H1 (cell line): ENCODE measurements around the gene GPSM3. TPM values are rescaled to one million over a fixed set of nuclear protein-coding genes. Genes with fewer than 3 reads are reported as not detected.

ENCODE experiments used
- CTCF ChIA-PET: fragments of 300-600 bp; sonication (Branson Sonifier 250); formaldehyde crosslinking; loops from one replicate; lab custom pipeline; 2021; ENCODE audit not compliant: partially characterized antibody; lab: Charles Lee
- POLR2A ChIA-PET: fragments of 300-600 bp; sonication (Branson Sonifier 250); formaldehyde crosslinking; loops from one replicate; lab custom pipeline; 2021; ENCODE audit warnings: inconsistent platforms; ENCODE audit not compliant: partially characterized antibody; lab: Charles Lee
- DNase-seq, 2 experiments: peaks; one replicate each; pipeline versions ENCODE4 v3.0.0 to v3.0.0-alpha.2; 2010 to 2022; ENCODE audit warnings: low spot score in 2 of 2, low read depth in 1 of 2, mixed read lengths in 1 of 2
- FAIRE-seq: peaks from 2 replicates; lab custom pipeline; 2011; peaks lifted over from hg19 to GRCh38; lab: Jason Lieb, UNC
- H2AFZ ChIP-seq: 2 replicates; pipeline ENCODE4 v1.8.1; 2012; ENCODE audit warnings: low read length, inconsistent platforms
- H2AK5ac ChIP-seq: 2 replicates; pipeline ENCODE4 v1.6.1; 2013; ENCODE audit warnings: low read depth, low read length
- H2BK120ac ChIP-seq: replicated peaks from 2 replicates; pipeline ENCODE3; 2013; ENCODE audit warnings: low read depth, low read length, inconsistent platforms
- H2BK12ac ChIP-seq: 2 replicates; pipeline ENCODE4 v1.6.1; 2013; ENCODE audit warnings: low read depth, low read length
- H2BK15ac ChIP-seq: 2 replicates; pipeline ENCODE4 v1.6.1; 2013; ENCODE audit warnings: low read length
- H2BK20ac ChIP-seq: 2 replicates; pipeline ENCODE4 v1.6.1; 2013; ENCODE audit warnings: low read length
- H2BK5ac ChIP-seq: 2 replicates; pipeline ENCODE4 v1.6.1; 2013; ENCODE audit warnings: low read depth, low read length
- H3K14ac ChIP-seq: 2 replicates; pipeline ENCODE4 v1.6.1; 2013; ENCODE audit warnings: inconsistent platforms; ENCODE audit not compliant: insufficient read length
- H3K18ac ChIP-seq: 2 replicates; pipeline ENCODE4 v1.6.1; 2013; ENCODE audit warnings: low read length; ENCODE audit errors: extremely low read depth
- H3K23ac ChIP-seq: 2 replicates; pipeline ENCODE4 v1.6.1; 2013; ENCODE audit warnings: inconsistent platforms; ENCODE audit not compliant: insufficient read length
- H3K23me2 ChIP-seq: 2 replicates; pipeline ENCODE4 v1.6.1; 2013; ENCODE audit warnings: low read depth, low read length
- H3K27ac ChIP-seq: 2 replicates; pipeline ENCODE4 v1.6.1; 2011; ENCODE audit warnings: low read depth, low read length, inconsistent platforms
- H3K27me3 ChIP-seq, 4 experiments: replicated peaks in 1 of 4; 1 replicate in 1 of 4; 2 replicates in 3 of 4; pipeline versions ENCODE4 v1.6.1 to v1.8.1; 2011 to 2013; ENCODE audit warnings: low read length in 3 of 4, mild to moderate bottlenecking in 3 of 4, inconsistent platforms in 2 of 4, mixed read lengths in 2 of 4, moderate library complexity in 1 of 4; ENCODE audit not compliant: control insufficient read depth in 3 of 4, insufficient read depth in 3 of 4; ENCODE audit errors: extremely low read depth in 1 of 4
- H3K36me3 ChIP-seq, 4 experiments: 2 replicates each; pipeline versions ENCODE4 v1.6.1 to v1.8.1; 2011 to 2013; ENCODE audit warnings: mild to moderate bottlenecking in 4 of 4, low read length in 3 of 4, moderate library complexity in 2 of 4, control low read depth in 1 of 4, inconsistent platforms in 1 of 4; ENCODE audit not compliant: insufficient read depth in 4 of 4, control insufficient read depth in 2 of 4
- H3K4ac ChIP-seq: replicated peaks from 2 replicates; pipeline ENCODE3; 2013; ENCODE audit warnings: low read length, low read depth, mixed read lengths, inconsistent platforms; ENCODE audit not compliant: insufficient read length
- H3K4me1 ChIP-seq, 4 experiments: replicated peaks in 1 of 4; 1 replicate in 1 of 4; 2 replicates in 3 of 4; pipeline versions ENCODE4 v1.6.1 to v1.8.1; 2011 to 2013; ENCODE audit warnings: low read length in 3 of 4, inconsistent platforms in 2 of 4, mixed read lengths in 1 of 4; ENCODE audit not compliant: insufficient read depth in 4 of 4, control insufficient read depth in 3 of 4
- H3K4me2 ChIP-seq, 2 experiments: 2 replicates each; pipeline versions ENCODE4 v1.6.1 to v1.8.1; 2011 to 2013; ENCODE audit warnings: low read depth in 2 of 2, low read length in 2 of 2, control low read depth in 1 of 2, inconsistent platforms in 1 of 2, mild to moderate bottlenecking in 1 of 2; ENCODE audit not compliant: insufficient read depth in 1 of 2
- H3K4me3 ChIP-seq, 4 experiments: fragments of 200-600, 300-600 bp in 1 of 4; sonication (generic), shearing (Covaris generic), sonication (Bioruptor Twin) in 1 of 4; 2 replicates each; pipeline versions ENCODE4 v1.5.1 to v1.8.1; 2011 to 2016; ENCODE audit warnings: low read length in 4 of 4, low read depth in 3 of 4, control low read depth in 2 of 4, inconsistent platforms in 2 of 4, mild to moderate bottlenecking in 2 of 4, mixed read lengths in 1 of 4, moderate library complexity in 1 of 4; ENCODE audit not compliant: insufficient read depth in 2 of 4; ENCODE audit errors: extremely low read depth in 1 of 4
- H3K56ac ChIP-seq: replicated peaks from 2 replicates; pipeline ENCODE3; 2013; ENCODE audit warnings: low read depth, mild to moderate bottlenecking, mixed read lengths, low read length, inconsistent platforms; ENCODE audit not compliant: insufficient read length
- H3K79me1 ChIP-seq: 2 replicates; pipeline ENCODE4 v1.6.1; 2013; ENCODE audit warnings: low read depth, low read length, control low read depth
- H3K79me2 ChIP-seq, 2 experiments: 2 replicates each; pipeline versions ENCODE4 v1.6.1 to v1.8.1; 2012 to 2013; ENCODE audit warnings: low read length in 2 of 2, mild to moderate bottlenecking in 2 of 2, inconsistent platforms in 1 of 2; ENCODE audit not compliant: insufficient read depth in 2 of 2, control insufficient read depth in 1 of 2
- H3K9ac ChIP-seq, 4 experiments: replicated peaks in 1 of 4; 1 replicate in 1 of 4; 2 replicates in 3 of 4; pipeline versions ENCODE4 v1.6.1 to v1.8.1; 2011 to 2013; ENCODE audit warnings: low read depth in 3 of 4, low read length in 3 of 4, control low read depth in 2 of 4, mild to moderate bottlenecking in 2 of 4, moderate library complexity in 2 of 4, inconsistent platforms in 1 of 4; ENCODE audit errors: extremely low read depth in 1 of 4
- H3K9me3 ChIP-seq, 2 experiments: 2 replicates each; pipeline versions ENCODE4 v1.6.1 to v1.8.1; 2012 to 2013; ENCODE audit warnings: mild to moderate bottlenecking in 2 of 2, moderate library complexity in 2 of 2, control low read depth in 1 of 2, inconsistent platforms in 1 of 2, low read depth in 1 of 2, low read length in 1 of 2, mixed read lengths in 1 of 2; ENCODE audit not compliant: insufficient read depth in 2 of 2
- H4K20me1 ChIP-seq, 2 experiments: replicated peaks in 1 of 2; 2 replicates each; pipeline versions ENCODE3 to v1.8.1; 2011 to 2013; ENCODE audit warnings: inconsistent platforms in 2 of 2, low read length in 2 of 2, mild to moderate bottlenecking in 1 of 2; ENCODE audit not compliant: insufficient read depth in 2 of 2, control insufficient read depth in 1 of 2
- H4K5ac ChIP-seq: 2 replicates; pipeline ENCODE4 v1.6.1; 2013; ENCODE audit warnings: low read length, low read depth, mixed read lengths, inconsistent platforms; ENCODE audit not compliant: insufficient read length
- H4K8ac ChIP-seq: 2 replicates; pipeline ENCODE4 v1.8.0; 2013; ENCODE audit warnings: mild to moderate bottlenecking, moderate library complexity, low read length, inconsistent platforms; ENCODE audit not compliant: insufficient read depth; ENCODE audit errors: extremely low read depth
- H4K91ac ChIP-seq: replicated peaks from 2 replicates; pipeline ENCODE3; 2013; ENCODE audit warnings: low read length, mixed read lengths, inconsistent platforms; ENCODE audit not compliant: insufficient read length
- POU5F1 ChIP-seq: IDR thresholded peaks from 2 replicates; pipeline ENCODE4 v1.6.1; 2011; ENCODE audit warnings: low read depth, mild to moderate bottlenecking, low read length, moderate library complexity
- WGBS, 2 experiments: shearing (Covaris generic) in 1 of 2; methylation state at CpG; one replicate each; pipeline versions ENCODE4 v1.1.6 to v1.1.7; 2013 to 2015; ENCODE audit warnings: low lambda C conversion rate in 2 of 2, mixed read lengths in 2 of 2, inconsistent platforms in 1 of 2, low coverage in 1 of 2, missing lambda C conversion rate in 1 of 2; ENCODE audit not compliant: insufficient replicate concordance in 2 of 2, insufficient coverage in 1 of 2, insufficient read length in 1 of 2; ENCODE audit errors: extremely low coverage in 1 of 2, missing lambda C conversion rate in 1 of 2; 5-methylcytosine and 5-hydroxymethylcytosine counted together
- polyA plus RNA-seq, 7 experiments: library from polyadenylated mRNA; depleted of rRNA in 3 of 7; stranded (reverse) in 5 of 7; unstranded in 2 of 7; fragments of >200 nt in 5 of 7; fragments of 200-250 nt in 2 of 7; gene quantifications; 1 replicate in 5 of 7; 2 replicates in 1 of 7; 4 replicates in 1 of 7; pipeline versions ENCODE4 v1.2.1 to v1.2.3, GENCODE V29; 2011 to 2013; ENCODE audit warnings: missing spikeins in 2 of 7, mixed read lengths in 2 of 7
- total RNA-seq: library from RNA; stranded (reverse); fragmentation: NEBNext Ultra II Directional; extraction: Animal tissue kit (Norgen Biotek cat#: 25700); gene quantifications from 2 replicates; pipeline ENCODE4 v1.2.1, GENCODE V29; 2021

Gene GPSM3
- total and polyA plus RNA-seq, 2 of the 8 experiments (the other 6 are each of a cell fraction or from before 2014, with no cell fraction given) = 6.6 to 9.8 TPM

GRCh38 chr6:32175322-32175710 is 17.1 kb downstream of the GPSM3 start:
- FAIRE-seq = no peak
- peaks cover 6 to 7% of the 10 kb centered on the region in 2 experiments for H4K20me1 ChIP-seq
- H4K91ac ChIP-seq = peak overlapping the region; percentile 48
- H4K5ac ChIP-seq = no peak overlapping the region
- H2BK20ac ChIP-seq = no peak overlapping the region
- peaks cover 9% of the 10 kb centered on the region; the same call in 1 of the 2 replicates for H3K79me1 ChIP-seq
- H3K4me2 ChIP-seq = peak overlapping the region; percentile 99 to 100
- H3K27me3 ChIP-seq = no peaks in the 10 kb centered on the region
- ChIA-PET POLR2A (no interaction called here), CTCF (no interaction called here)
- no peak overlapping the region for H2BK12ac ChIP-seq
- peak overlapping the region; percentile 34 for H3K56ac ChIP-seq
- no peaks in the 10 kb centered on the region for H3K9me3 ChIP-seq
- no peak overlapping the region for H3K23ac ChIP-seq
- no peak overlapping the region for H3K4ac ChIP-seq
- H2BK120ac ChIP-seq = no peak overlapping the region
- WGBS, 2 experiments = 0% methylated on average over 2 of the region's 2 CpGs; no CpG with 5 or more reads in 1 of the 2 experiments
- H3K9ac ChIP-seq = peak overlapping the region; percentile 52 to 68 (median 66); a peak in 6 of 7 replicates
- peaks cover 26% of the 10 kb centered on the region for H3K23me2 ChIP-seq
- peak overlapping the region; percentile 79 for H3K27ac ChIP-seq
- peaks cover 13 to 50% of the 10 kb centered on the region in 2 experiments for H3K79me2 ChIP-seq
- peak overlapping the region; percentile 91 to 99 (median 95) for H3K4me3 ChIP-seq
- no peak overlapping the region for H2AK5ac ChIP-seq
- DNase-seq = no peak
- H3K4me1 ChIP-seq = peaks cover 5 to 21% (median 9%) of the 10 kb centered on the region in 4 experiments; a peak in 6 of 7 replicates
- no peak overlapping the region for H4K8ac ChIP-seq
- no peak overlapping the region; the same call in 1 of the 2 replicates for H3K18ac ChIP-seq
- no peak overlapping the region for H3K14ac ChIP-seq
- TF ChIP-seq POU5F1 = no peak
- no peak overlapping the region for H2BK15ac ChIP-seq
- H2BK5ac ChIP-seq = peak overlapping the region; percentile 12; the same call in 1 of the 2 replicates
- peaks cover 0 to 18% (median 9%) of the 10 kb centered on the region in 4 experiments; a peak in 5 of 8 replicates for H3K36me3 ChIP-seq
- no peak overlapping the region for H2AFZ ChIP-seq
